Adrenal gland (tissue), 19 donors: ENCODE measurements around the gene KLRC4. TPM values are rescaled to one million over a fixed set of nuclear protein-coding genes. Genes with fewer than 3 reads are reported as not detected.

Experiments
- DNase-seq, 7 donors: peaks; one replicate each; pipeline ENCODE4 v3.0.0-alpha.2; 2019 to 2020
- H3K27ac ChIP-seq, 5 donors: fragments of 200-600 bp; sonication (generic) in 4 of 5; 1 replicate in 3 of 5; 2 replicates in 2 of 5; pipeline versions ENCODE4 v1.5.1 to v1.8.0; 2016 to 2020; ENCODE audit warnings: mild to moderate bottlenecking in 1 of 5
- H3K27me3 ChIP-seq: fragments of 200-600 bp; 2 replicates; pipeline ENCODE4 v1.8.0; 2021
- H3K36me3 ChIP-seq, 2 donors: fragments of 200-600 bp; replicated peaks in 1 of 2; 1 replicate in 1 of 2; 2 replicates in 1 of 2; pipeline versions ENCODE4 v1.5.1 to v1.8.0; 2018 to 2022
- H3K4me1 ChIP-seq, 2 donors: fragments of 200-600 bp; replicated peaks in 1 of 2; 1 replicate in 1 of 2; 2 replicates in 1 of 2; pipeline versions ENCODE4 v1.5.1 to v1.8.0; 2018 to 2021
- H3K4me3 ChIP-seq, 4 donors: fragments of 200-600 bp; sonication (generic) in 3 of 4; one replicate each; pipeline ENCODE4 v1.5.1; 2016 to 2018
- H3K9me3 ChIP-seq, 3 donors: fragments of 200-600 bp; sonication (generic) in 1 of 3; replicated peaks in 1 of 3; 1 replicate in 2 of 3; 2 replicates in 1 of 3; pipeline versions ENCODE4 v1.5.1 to v1.8.0; 2016 to 2021
- POLR2A ChIP-seq, 2 donors: fragments of 450-650 bp; IDR thresholded peaks; one replicate each; pipeline ENCODE4 v1.6.1; 2017; ENCODE audit warnings: antibody characterized with exemption in 2 of 2, mild to moderate bottlenecking in 2 of 2, moderate library complexity in 1 of 2
- WGBS, 4 donors: extraction: QIAGEN DNeasy Blood & Tissue Kit in 2 of 4; methylation state at CpG; one replicate each; pipeline versions ENCODE4 v1.1.5 to v1.1.7; 2013 to 2017; 5-methylcytosine and 5-hydroxymethylcytosine counted together
- intact Hi-C, 2 donors: fragments of 100-400 bp; cut with DNase I; formaldehyde crosslinking; loops; one replicate each; pipeline versions ENCODE4 v1.14.1 to v1.15.0; 2022 to 2023
- long read RNA-seq, 10 donors: library from polyadenylated mRNA in 3 of 10; unstranded in 2 of 10; stranded (forward) in 1 of 10; transcript quantifications; one replicate each; pipeline ENCODE4 v2.0.0 and lab custom pipeline, GENCODE V29; 2021 to 2026
- polyA plus RNA-seq, 3 donors: library from polyadenylated mRNA; stranded (reverse); fragments of 200-250 nt in 2 of 3; fragments of 350-450 nt in 1 of 3; fragmentation: Illumina TruSeq in 1 of 3; extraction: RNeasy Lipid Tissue Mini Kit (QIAGEN cat#74804) in 1 of 3; gene quantifications; one replicate each; pipeline ENCODE4 v1.2.3, GENCODE V29; 2013 to 2014
- total RNA-seq, 9 donors: library from RNA; depleted of rRNA in 4 of 9; stranded (reverse); fragments of >200 nt in 4 of 9; fragments of 120-200 nt in 1 of 9; fragmentation: NEBNext Ultra II Directional in 1 of 9; extraction: Animal tissue kit (Norgen Biotek cat#: 25700) in 1 of 9; gene quantifications; one replicate each; pipeline versions ENCODE4 v1.1.0 to v1.2.4, GENCODE V29; 2013 to 2023
- TF ChIP-seq, protein P1 (sequence below), 6 experiments: fragments of 450-650 bp in 4 of 6; fragments of 200-600 bp in 2 of 6; sonication (generic) in 1 of 6; IDR thresholded peaks; 1 replicate in 5 of 6; 2 replicates in 1 of 6; pipeline versions ENCODE4 v1.5.1 to v1.8.0; 2016 to 2021; ENCODE audit warnings: antibody characterized with exemption in 6 of 6, mild to moderate bottlenecking in 2 of 6, moderate library complexity in 1 of 6
- donor health status: healthy with polysubstance abuse.
- donor health status: Bipolar disorder and iron deficiency.
- donor health status: DM: yes; HTN: yes; CAD: no.
- donor health status: DM: no; HTN: no; CAD: no.
- donor health status: DM: no; HTN: no; CAD: no.
- donor health status: DM: yes; HTN: yes; CAD: no.

Gene KLRC4
- total RNA-seq (not detected), polyA plus RNA-seq (under 1 TPM in 1 of 3 donors, not detected in 2; 0.22 TPM)
- long read RNA-seq, donor 1 = 0 reads
- long read RNA-seq, donor 2 = 0 reads
- long read RNA-seq, donor 3 = 0 reads
- long read RNA-seq, donor 4 = 0 reads
- long read RNA-seq, donor 5 = 0 reads
- long read RNA-seq, donor 6 = 0 reads
- long read RNA-seq, donor 7 = 0 reads
- long read RNA-seq, donor 8 = 0 reads
- long read RNA-seq, donor 9 = 0 reads
- long read RNA-seq, donor 10 = 0 reads

- Histone ChIP-seq H3K27me3 (no peaks in the 10 kb centered on the region), H3K36me3 (no peaks in the 10 kb centered on the region), H3K4me3 (no peak within 1 kb of the TSS), H3K9me3 (peaks cover 0 to 5% (median 0%) of the 10 kb centered on the region in 3 donors), H3K27ac (no peak within 1 kb of the TSS), H3K4me1 (no peaks in the 10 kb centered on the region)
- TF ChIP-seq, protein P1, sequence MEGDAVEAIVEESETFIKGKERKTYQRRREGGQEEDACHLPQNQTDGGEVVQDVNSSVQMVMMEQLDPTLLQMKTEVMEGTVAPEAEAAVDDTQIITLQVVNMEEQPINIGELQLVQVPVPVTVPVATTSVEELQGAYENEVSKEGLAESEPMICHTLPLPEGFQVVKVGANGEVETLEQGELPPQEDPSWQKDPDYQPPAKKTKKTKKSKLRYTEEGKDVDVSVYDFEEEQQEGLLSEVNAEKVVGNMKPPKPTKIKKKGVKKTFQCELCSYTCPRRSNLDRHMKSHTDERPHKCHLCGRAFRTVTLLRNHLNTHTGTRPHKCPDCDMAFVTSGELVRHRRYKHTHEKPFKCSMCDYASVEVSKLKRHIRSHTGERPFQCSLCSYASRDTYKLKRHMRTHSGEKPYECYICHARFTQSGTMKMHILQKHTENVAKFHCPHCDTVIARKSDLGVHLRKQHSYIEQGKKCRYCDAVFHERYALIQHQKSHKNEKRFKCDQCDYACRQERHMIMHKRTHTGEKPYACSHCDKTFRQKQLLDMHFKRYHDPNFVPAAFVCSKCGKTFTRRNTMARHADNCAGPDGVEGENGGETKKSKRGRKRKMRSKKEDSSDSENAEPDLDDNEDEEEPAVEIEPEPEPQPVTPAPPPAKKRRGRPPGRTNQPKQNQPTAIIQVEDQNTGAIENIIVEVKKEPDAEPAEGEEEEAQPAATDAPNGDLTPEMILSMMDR (IDR thresholded peaks at IDR 0.05) = no peak
- TF ChIP-seq POLR2A (IDR thresholded peaks at IDR 0.05) = no peak
- no peak for DNase-seq
- 0 to 48% (median 0%) methylated on average over 1 of the region's 1 CpG for WGBS, 4 donors
- intact Hi-C loops = no loop called here
Measured at GRCh38 chr12:10409392-10409791, at the start of gene KLRC4. TSS of gene KLRC4 (minus strand) at chr12:10409757. CDS start at chr12:10409575, 182 bp downstream.

DNA sequence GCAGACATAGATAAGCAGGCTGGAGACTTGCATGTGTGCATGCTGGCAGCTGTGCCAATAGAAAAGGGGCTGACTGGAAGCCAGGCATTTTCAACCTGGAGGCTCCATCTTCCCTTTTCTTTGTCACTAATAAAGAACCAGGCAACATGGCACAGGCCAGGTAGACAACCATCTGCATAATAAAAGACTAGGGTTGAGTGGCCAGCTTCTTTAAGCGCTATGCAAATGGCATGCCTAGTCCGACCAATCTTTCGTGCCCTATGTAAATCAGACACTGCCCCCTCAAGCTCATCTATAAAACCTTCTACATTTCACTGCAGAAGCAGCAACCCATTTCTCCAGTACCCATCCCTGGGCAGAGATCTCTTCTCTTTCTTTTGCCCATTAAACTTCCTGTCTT lies 48.2 kb upstream of the KLRC4 start:
- Histone ChIP-seq H3K4me1 (no peaks in the 10 kb centered on the region), H3K36me3 (no peaks in the 10 kb centered on the region), H3K27ac (no peak overlapping the region), H3K27me3 (no peaks in the 10 kb centered on the region), H3K4me3 (no peak overlapping the region), H3K9me3 (peaks cover 0 to 12% (median 0%) of the 10 kb centered on the region in 3 donors)
- 87 to 92% (median 90%) methylated on average over 3 of the region's 3 CpGs for WGBS, 4 donors
- intact Hi-C loops = no loop called here
- TF ChIP-seq POLR2A (IDR thresholded peaks at IDR 0.05) = no peak
- TF ChIP-seq, protein P1 (IDR thresholded peaks at IDR 0.05) = no peak
- no peak for DNase-seq

GRCh38 chr12:10456856-10457255 lies 47.3 kb upstream of the KLRC4 start:
- TF ChIP-seq, protein P1 (IDR thresholded peaks at IDR 0.05) = no peak
- no peak for TF ChIP-seq POLR2A (IDR thresholded peaks at IDR 0.05)
- no peaks in the 10 kb centered on the region for H3K36me3 ChIP-seq
- 85 to 95% (median 88%) methylated on average over 2 of the region's 2 CpGs for WGBS, 4 donors
- no peak for DNase-seq
- H3K9me3 ChIP-seq = peaks cover 0 to 12% (median 0%) of the 10 kb centered on the region in 3 donors
- H3K4me3 ChIP-seq = no peak overlapping the region
- intact Hi-C loops = no loop called here
- no peaks in the 10 kb centered on the region for H3K27me3 ChIP-seq
- H3K4me1 ChIP-seq = no peaks in the 10 kb centered on the region
- no peak overlapping the region for H3K27ac ChIP-seq

- DNase-seq = no peak
- no peak overlapping the region for H3K27ac ChIP-seq
- H3K27me3 ChIP-seq = no peaks in the 10 kb centered on the region
- H3K4me3 ChIP-seq = no peak overlapping the region
- intact Hi-C loops = no loop called here
- WGBS, 4 donors = 86 to 90% (median 88%) methylated on average over 1 of the region's 1 CpG
- H3K4me1 ChIP-seq = no peaks in the 10 kb centered on the region
- peaks cover 0 to 12% (median 0%) of the 10 kb centered on the region in 3 donors for H3K9me3 ChIP-seq
- H3K36me3 ChIP-seq = no peaks in the 10 kb centered on the region
- TF ChIP-seq POLR2A (IDR thresholded peaks at IDR 0.05) = no peak
- TF ChIP-seq, protein P1 (IDR thresholded peaks at IDR 0.05) = no peak
Measured at GRCh38 chr12:10455766-10456165, 46.2 kb upstream of the KLRC4 start.
